ENCODE data around the gene NTNG1. TPM values are rescaled to one million over a fixed set of nuclear protein-coding genes. Genes with fewer than 3 reads are reported as not detected.

Gene NTNG1
- total RNA-seq, 1 donor from 2014 or later: 3.2 TPM

DNA sequence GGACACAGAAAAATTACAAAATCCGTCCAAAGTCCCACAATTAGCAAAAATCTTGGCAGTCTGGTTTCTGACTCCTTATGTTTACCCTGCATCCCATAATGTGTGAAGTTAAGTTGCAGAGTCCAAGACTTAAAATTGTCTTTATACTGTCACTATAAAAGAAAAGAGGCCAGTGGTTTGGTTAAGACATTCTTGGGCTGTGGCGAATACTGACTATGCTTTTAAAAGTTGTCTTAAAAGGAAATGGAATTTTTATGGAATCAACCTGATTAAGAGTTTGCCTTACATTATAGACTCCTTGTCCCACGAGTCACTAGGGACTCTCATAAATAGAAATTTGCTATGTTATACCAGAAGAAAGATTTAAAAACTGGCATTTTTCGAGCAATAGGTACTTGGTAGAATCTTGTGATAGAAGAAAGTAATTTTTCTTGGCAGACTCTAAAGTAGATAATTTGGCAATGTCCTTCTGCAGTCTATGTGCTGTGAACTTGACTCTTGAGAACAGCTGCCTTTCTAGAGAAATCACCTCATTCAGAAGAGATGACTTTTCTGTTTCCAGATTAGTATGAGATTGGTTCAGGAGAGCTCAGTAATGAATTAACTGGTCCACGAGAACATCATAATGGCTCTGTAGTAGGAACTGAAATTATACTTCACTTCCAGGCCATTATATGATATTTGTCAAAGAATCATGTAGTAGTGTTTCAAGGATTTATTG lies 31.8 kb downstream of the NTNG1 start:
- no peaks in the 10 kb centered on the region for H3K27me3 Mint-ChIP-seq (ENCODE audit: unreplicated experiment)
- TF ChIP-seq, protein P1, sequence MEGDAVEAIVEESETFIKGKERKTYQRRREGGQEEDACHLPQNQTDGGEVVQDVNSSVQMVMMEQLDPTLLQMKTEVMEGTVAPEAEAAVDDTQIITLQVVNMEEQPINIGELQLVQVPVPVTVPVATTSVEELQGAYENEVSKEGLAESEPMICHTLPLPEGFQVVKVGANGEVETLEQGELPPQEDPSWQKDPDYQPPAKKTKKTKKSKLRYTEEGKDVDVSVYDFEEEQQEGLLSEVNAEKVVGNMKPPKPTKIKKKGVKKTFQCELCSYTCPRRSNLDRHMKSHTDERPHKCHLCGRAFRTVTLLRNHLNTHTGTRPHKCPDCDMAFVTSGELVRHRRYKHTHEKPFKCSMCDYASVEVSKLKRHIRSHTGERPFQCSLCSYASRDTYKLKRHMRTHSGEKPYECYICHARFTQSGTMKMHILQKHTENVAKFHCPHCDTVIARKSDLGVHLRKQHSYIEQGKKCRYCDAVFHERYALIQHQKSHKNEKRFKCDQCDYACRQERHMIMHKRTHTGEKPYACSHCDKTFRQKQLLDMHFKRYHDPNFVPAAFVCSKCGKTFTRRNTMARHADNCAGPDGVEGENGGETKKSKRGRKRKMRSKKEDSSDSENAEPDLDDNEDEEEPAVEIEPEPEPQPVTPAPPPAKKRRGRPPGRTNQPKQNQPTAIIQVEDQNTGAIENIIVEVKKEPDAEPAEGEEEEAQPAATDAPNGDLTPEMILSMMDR (IDR thresholded peaks at IDR 0.05; ENCODE audit: unreplicated experiment): no peak
- H3K4me1 Mint-ChIP-seq (ENCODE audit: unreplicated experiment): peaks cover 7% of the 10 kb centered on the region
- no peak for DNase-seq (ENCODE audit: low spot score)
- no peak overlapping the region for H3K4me3 Mint-ChIP-seq (ENCODE audit: unreplicated experiment)
- no peaks in the 10 kb centered on the region for H3K36me3 Mint-ChIP-seq (ENCODE audit: low read depth, unreplicated experiment)
- no peaks in the 10 kb centered on the region for H3K9me3 Mint-ChIP-seq (ENCODE audit: unreplicated experiment)
- H3K27ac Mint-ChIP-seq (ENCODE audit: unreplicated experiment): no peak overlapping the region

DNA sequence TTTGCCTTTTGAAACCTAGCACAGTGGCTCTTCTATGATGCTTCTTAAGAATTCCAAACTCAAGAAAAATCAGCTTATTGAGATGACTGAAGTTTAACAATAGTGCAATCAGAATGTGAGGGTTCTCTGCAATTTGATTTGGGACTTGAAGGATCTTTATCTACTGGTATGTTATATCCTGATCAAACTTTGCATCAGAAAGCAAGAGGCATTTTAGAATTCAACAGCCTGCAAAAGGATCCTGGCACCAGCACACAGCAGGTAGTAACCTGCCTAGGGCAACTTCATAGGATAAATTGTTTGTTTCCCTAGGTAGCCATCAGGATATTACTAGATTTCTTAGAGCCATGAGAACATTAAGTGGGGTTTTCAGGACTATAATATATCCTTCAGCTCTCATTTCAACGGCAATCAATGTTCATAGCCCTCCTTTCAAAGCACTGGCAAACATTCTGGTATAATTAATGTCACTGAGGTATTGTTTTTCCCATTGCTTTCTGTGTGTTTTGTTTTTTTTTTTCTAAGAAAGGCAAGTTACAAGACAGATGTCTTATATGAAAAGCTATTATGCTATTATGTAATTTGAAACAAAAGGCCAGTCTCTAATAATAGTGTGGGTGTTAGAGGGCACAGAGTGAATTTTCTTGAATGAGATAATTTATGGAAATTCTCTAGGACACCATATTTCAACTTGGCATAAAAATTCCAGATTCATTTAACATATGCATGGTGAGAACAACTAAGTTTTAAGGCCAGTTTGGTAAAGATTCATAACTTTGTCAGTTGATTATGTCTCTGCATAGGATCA lies 34.5 kb downstream of the NTNG1 start:
- Mint-ChIP-seq H3K4me3 (ENCODE audit: unreplicated experiment) (no peak overlapping the region), H3K9me3 (ENCODE audit: unreplicated experiment) (no peaks in the 10 kb centered on the region), H3K36me3 (ENCODE audit: low read depth, unreplicated experiment) (no peaks in the 10 kb centered on the region), H3K4me1 (ENCODE audit: unreplicated experiment) (no peaks in the 10 kb centered on the region), H3K27ac (ENCODE audit: unreplicated experiment) (no peak overlapping the region), H3K27me3 (ENCODE audit: unreplicated experiment) (no peaks in the 10 kb centered on the region)
- TF ChIP-seq, protein P1 (IDR thresholded peaks at IDR 0.05; ENCODE audit: unreplicated experiment): no peak
- no peak for DNase-seq (ENCODE audit: low spot score)

DNA sequence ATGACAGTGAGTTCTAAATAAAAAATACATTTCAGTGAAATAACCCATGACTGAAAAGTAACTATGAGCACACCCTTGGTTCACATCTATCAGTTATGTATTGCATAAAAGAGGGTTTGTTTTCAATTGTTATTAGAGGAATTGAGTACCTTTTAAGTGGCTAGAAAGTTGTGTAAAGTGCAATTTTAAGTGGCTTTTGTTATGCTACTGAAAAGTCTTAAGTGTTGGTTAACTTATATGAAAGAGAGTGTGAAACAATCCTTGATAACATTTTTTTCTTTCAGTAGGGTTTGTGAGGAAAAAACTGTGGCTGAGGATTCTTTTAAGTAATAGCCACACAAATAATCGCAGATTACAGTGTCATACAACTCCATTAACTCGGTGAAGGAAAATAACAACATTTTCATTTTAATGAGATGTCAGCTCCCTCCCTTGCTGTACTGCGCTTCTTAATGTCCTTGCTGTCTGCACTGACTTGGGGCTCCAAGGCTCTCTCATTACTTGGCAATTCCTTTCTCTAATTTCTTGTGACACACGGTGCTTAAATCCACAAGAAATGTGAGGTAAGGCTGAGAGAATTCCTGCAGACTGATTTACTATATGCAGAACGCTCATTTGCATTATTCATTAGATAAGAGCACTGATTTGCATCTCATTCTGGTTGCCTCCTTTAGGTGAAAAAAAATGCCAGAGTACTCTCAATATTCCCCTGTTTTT lies 40.6 kb downstream of the NTNG1 start:
- no peaks in the 10 kb centered on the region for H3K36me3 Mint-ChIP-seq (ENCODE audit: low read depth, unreplicated experiment)
- DNase-seq (ENCODE audit: low spot score): no peak
- no peak overlapping the region for H3K4me3 Mint-ChIP-seq (ENCODE audit: unreplicated experiment)
- no peaks in the 10 kb centered on the region for H3K4me1 Mint-ChIP-seq (ENCODE audit: unreplicated experiment)
- TF ChIP-seq, protein P1 (IDR thresholded peaks at IDR 0.05; ENCODE audit: unreplicated experiment): no peak
- H3K27ac Mint-ChIP-seq (ENCODE audit: unreplicated experiment): no peak overlapping the region
- no peaks in the 10 kb centered on the region for H3K9me3 Mint-ChIP-seq (ENCODE audit: unreplicated experiment)
- H3K27me3 Mint-ChIP-seq (ENCODE audit: unreplicated experiment): no peaks in the 10 kb centered on the region

DNA sequence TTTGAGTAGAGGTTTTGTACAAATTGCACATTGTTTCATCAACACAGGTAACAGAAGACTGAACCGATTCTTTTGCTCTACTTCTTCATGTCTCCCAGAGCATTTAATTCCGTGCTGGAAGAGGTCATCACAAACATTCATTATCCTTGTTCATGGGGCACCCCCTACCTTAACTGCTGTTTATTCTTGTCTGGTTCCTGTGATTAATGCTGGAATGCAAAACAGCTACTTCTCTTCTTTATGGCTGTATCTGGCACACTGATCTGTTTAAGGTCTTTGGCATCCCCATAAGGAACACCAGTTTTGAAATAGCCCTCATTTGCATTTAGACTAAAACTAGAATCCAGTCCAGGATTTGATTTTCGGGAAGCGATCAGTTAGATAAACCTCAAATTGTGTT lies 42.2 kb downstream of the NTNG1 start:
- TF ChIP-seq, protein P1 (IDR thresholded peaks at IDR 0.05; ENCODE audit: unreplicated experiment): no peak
- no peak for DNase-seq (ENCODE audit: low spot score)
- H3K4me1 Mint-ChIP-seq (ENCODE audit: unreplicated experiment): peaks cover 2% of the 10 kb centered on the region
- H3K4me3 Mint-ChIP-seq (ENCODE audit: unreplicated experiment): no peak overlapping the region
- no peaks in the 10 kb centered on the region for H3K9me3 Mint-ChIP-seq (ENCODE audit: unreplicated experiment)
- no peaks in the 10 kb centered on the region for H3K36me3 Mint-ChIP-seq (ENCODE audit: low read depth, unreplicated experiment)
- no peak overlapping the region for H3K27ac Mint-ChIP-seq (ENCODE audit: unreplicated experiment)
- H3K27me3 Mint-ChIP-seq (ENCODE audit: unreplicated experiment): peaks cover 1% of the 10 kb centered on the region
